Measurements from ENCODE around the gene TAF11L2.
"Not testable (repeated sequence)": the region's sequence is repeated elsewhere in the genome, so short reads cannot be mapped to it uniquely, and the experiment has no call there.

TAF11L2 gene

DNA sequence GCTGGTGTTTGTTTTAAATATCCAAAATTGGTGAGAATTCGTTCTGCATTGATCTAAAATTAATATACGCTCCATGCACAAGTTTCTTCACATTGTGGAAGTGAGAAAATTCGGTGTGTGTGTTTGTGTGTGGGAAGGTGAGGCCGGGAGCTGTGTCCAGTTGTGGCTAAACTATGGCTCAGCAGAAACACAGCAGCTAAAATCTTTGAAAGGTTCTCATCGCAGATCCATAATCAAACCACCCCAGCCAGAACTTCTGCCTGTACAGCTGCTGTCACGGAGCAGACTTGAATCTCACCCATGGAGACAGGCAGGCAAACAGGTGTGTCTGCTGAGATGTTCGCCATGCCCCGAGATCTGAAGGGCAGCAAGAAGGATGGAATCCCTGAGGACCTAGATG, at the start of gene TAF11L2:
TAF11L2 (plus strand) TSS at position 301 of the 400 bp plus-strand sequence.
- DNase-seq: not testable (repeated sequence)

DNA sequence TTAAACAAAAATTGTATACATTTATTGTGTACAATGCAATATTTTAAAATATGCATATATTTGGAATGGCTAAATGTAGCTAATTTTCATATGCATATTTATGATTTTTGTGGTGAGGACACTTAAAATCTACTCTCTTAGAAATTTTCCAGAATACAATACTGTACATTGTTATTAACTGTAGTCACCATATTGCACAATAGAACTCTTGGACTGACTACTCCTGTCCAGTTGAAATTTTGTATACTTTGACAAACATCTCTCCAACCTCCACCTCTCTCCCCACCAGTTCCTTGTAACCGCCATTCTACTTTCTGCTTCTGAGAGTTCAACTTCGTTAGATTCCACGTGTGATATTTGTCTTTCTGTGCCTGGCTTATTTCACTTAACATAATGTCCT, 49.2 kb upstream of the TAF11L2 start:
- DNase-seq: no peak

DNA sequence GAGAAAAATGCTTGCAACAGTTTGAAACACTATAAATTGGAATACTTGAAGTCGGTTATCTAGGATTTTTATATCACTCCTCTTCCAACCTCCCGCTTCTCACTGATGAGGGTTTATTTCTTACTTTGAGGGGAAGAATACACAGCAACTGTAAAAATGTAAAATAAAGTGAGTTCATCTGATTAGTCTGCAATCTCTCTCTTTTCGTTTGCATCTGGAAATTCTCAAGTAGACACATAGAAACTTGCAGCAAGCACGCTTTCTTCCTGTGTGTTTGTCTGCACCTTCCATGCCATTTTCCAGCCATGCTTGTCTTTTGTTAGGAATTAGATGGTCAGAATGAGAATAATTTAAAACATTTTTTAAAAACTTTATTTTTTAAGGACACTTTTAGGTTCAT, 45.1 kb upstream of the TAF11L2 start:
- DNase-seq: no peak

DNA sequence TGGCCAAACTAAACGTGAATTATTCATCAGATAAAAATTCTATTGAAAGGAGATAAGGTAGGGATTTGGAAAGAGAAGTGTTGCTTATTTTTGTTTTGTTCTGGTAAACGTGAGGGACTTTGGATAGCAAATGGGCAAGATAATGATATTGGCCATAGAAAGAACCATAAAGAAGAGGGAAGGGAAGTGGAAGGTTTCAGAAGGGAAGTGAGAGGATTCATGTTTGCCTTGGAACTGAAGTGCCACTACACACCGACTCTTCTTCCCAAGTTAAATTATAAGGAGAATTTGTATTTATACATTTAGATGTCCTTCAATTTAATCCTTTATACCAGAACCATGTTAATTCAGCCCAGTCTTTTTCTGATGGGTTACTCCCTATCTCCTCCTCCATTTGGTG, 42.1 kb upstream of the TAF11L2 start:
- no peak for DNase-seq

GRCh38 chr5:17461793-17462192, 36.2 kb upstream of the TAF11L2 start:
- no peak for DNase-seq

DNA sequence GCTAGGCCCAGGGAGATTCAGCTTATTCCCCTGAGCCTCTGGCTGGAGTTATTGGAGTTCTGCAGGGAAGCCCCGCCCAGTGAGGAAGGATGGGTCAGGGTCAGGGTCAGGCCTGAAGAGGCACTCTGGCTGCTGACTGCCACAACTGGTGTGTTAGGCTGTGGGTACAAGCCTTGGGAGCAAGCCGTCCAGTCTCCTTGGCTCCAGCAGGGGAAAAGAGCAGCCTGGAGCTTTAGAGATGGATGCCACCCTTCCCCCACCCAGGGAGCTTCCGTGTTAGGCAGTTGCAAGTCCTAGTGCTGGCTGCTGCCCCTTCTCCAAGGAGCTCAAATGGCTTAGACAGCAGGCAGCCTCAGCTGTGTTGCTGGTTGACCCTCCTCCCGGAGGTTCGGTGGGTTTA, 34.4 kb upstream of the TAF11L2 start:
- no peak for DNase-seq

- DNase-seq: no peak
Measured at GRCh38 chr5:17470064-17470463, 28.0 kb upstream of the TAF11L2 start.

GRCh38 chr5:17475064-17475463, 23.0 kb upstream of the TAF11L2 start:
- DNase-seq: not testable (repeated sequence)

- no peak for DNase-seq
Measured at GRCh38 chr5:17477043-17477442, 21.0 kb upstream of the TAF11L2 start.

- DNase-seq: no peak
Measured at GRCh38 chr5:17477573-17478265, 20.3 kb upstream of the TAF11L2 start.

DNA sequence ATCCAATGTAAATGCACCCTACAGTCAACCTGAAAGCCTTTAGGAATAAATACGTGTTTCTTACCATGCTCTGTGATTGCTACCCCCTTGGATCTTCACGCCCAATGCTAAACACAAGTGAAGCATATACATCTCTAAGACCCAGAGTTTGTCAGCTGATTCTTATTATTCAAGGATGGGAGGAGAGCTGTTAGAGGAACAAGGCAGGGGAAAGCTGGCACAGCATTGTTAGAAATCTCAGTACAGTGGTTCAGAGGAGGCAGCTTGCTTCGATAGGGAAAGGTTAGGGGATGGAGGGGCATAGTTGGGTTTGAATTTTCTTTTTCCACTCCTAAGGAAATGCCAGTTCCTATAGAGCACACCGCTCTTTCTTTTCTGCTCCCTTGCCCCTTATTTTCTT, 16.7 kb upstream of the TAF11L2 start:
- no peak for DNase-seq

DNA sequence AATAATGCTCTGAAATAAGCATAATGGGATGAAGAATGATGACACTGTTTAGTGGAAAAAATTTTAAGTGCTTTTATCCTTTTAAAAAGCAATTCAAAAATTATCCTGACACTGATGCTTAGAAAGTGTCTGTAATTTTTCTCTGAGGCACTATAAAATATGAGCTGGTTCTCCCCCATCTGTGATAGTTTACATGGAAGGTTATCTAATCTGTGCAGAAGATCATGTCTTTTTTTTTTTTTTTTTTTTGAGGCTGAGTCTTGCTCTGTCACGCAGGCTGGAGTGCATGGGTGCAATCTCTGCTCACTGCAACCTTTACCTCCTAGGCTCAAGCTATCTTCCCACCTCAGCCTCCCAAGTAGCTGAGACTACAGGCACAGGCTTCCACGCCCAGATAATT, 15.2 kb upstream of the TAF11L2 start:
- DNase-seq: no peak

DNA sequence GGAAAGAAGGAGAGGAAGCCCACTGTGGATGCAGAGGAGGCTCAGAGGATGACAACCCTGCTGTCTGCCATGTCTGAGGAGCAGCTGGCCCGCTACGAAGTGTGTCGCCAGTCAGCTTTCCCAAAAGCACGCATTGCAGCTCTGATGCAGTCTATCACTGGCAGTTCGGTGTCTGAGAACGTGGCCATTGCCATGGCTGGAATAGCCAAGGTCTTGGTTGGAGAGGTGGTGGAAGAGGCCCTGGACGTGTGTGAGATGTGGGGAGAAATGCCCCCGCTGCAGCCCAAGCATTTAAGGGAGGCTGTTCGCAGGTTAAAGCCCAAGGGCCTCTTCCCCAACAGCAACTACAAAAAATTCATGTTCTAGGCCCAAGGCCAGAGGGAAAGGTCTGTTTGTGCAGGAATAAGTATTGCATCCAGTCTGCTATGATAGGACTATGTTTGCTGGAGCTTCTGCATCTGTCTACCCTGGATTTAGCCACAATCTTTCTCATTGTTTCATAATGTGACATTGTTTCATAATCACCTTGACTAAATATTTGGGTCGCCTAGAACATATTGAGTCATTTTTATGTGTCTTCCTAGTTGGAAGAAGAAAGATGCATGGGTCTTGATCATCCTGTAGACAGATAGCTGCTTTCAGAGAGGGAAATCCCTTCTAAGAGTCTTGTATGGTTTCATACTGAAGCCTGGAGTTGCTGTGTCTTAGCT, 11.4 kb upstream of the TAF11L2 start:
- not testable (repeated sequence) for DNase-seq

DNA sequence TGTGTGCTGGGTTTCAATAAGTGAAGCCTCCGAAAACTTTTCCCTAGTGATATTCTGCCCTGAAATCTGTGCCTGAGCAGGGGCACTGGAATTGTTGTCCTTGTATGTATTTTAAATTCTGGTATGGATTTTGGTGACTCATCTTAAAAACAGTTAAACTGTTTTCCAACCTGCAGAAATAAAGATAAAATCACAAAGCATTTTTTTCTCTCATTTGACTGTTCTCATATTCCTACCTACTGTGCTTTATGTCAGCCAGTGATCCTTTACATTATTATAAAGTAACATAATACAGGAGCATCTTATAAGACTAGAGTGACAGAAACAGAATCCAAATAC, 10.9 kb upstream of the TAF11L2 start:
- DNase-seq: no peak

DNA sequence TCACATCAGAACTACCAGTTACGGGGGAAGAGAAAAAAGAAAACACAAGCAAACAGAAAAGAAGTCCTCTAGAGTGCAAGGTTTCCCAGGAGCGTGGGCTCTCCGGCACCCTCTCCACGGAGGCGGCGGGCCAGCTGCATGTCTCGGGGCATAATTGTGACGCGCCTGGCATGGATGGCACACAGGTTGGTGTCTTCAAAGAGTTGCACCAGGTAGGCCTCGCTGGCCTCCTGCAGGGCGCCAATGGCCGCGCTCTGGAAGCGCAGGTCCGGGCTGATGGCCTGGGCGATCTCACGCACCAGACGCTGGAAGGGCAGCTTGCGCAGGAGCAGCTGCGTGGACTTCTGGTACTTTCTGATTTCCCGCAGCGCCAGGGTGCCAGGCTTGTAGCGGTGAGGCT, 6.8 kb upstream of the TAF11L2 start:
- not testable (repeated sequence) for DNase-seq

DNA sequence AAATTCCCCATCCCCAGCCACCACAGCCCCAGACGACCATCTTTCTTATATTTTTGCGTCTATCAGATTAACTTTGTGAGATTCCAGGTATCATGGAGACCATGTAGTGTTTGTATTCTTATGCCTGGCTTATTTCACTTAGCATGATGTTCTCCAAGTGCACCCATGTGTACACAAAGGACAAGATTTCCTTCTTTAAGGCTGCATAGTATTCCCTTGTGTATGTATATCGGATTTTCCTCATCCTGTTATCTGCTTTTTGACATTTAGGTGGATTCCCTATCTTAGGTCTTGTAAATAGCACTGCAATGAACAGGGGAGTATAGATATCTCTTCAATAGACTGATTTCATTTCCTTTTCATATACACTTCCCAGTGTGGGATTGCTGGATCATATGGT, 5.3 kb upstream of the TAF11L2 start:
- no peak for DNase-seq

DNA sequence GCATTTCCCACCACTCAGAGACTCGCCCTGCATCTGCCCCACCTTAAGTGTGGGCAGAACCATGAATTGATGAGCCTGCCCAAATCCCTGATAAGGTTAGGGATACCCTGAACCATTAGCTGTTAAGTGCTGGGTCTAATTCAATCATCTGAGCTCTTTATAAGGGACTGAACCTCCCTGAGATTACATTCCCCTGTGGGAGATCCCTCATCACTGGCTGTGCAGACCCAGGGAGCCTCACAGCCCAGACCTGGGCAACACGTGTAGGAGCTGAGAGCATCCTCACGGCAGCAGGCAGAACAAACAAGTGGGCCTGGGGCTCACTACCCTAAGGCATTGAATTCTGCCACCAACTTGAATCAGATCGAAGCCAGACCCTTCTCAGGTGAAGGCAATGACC, 585 bp upstream of the TAF11L2 start:
- DNase-seq: no peak

- no peak for DNase-seq
Measured at GRCh38 chr5:17511775-17512325, 13.8 kb downstream of the TAF11L2 start.

GRCh38 chr5:17517526-17517925, 19.5 kb downstream of the TAF11L2 start:
- DNase-seq: not testable (repeated sequence)

DNA sequence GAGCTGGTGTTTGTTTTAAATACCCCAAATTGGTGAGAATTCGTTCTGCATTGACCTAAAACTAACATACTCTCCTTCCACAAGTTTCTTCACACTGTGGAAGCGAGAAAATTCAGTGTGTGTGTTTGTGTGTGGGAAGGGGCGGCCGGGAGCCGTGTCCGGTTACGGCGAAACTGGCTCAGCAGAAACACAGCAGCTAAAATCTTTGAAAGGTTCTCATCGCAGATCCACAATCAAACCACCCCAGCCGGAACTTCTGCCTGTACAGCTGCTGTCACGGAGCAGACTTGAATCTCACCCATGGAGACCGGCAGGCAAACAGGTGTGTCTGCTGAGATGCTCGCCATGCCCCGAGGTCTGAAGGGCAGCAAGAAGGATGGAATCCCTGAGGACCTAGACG, 20.0 kb downstream of the TAF11L2 start, which contains the start of gene TAF11L3:
TAF11L3 (plus strand) TSS at position 301 of the 400 bp plus-strand sequence.
- not testable (repeated sequence) for DNase-seq

- not testable (repeated sequence) for DNase-seq
Measured at GRCh38 chr5:17519508-17519907, 21.5 kb downstream of the TAF11L2 start.

DNA sequence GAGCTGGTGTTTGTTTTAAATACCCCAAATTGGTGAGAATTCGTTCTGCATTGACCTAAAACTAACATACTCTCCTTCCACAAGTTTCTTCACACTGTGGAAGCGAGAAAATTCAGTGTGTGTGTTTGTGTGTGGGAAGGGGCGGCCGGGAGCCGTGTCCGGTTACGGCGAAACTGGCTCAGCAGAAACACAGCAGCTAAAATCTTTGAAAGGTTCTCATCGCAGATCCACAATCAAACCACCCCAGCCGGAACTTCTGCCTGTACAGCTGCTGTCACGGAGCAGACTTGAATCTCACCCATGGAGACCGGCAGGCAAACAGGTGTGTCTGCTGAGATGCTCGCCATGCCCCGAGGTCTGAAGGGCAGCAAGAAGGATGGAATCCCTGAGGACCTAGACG, 23.5 kb downstream of the TAF11L2 start, which contains the start of gene TAF11L4:
TAF11L4 (plus strand) TSS at position 301 of the 400 bp plus-strand sequence.
- not testable (repeated sequence) for DNase-seq

DNA sequence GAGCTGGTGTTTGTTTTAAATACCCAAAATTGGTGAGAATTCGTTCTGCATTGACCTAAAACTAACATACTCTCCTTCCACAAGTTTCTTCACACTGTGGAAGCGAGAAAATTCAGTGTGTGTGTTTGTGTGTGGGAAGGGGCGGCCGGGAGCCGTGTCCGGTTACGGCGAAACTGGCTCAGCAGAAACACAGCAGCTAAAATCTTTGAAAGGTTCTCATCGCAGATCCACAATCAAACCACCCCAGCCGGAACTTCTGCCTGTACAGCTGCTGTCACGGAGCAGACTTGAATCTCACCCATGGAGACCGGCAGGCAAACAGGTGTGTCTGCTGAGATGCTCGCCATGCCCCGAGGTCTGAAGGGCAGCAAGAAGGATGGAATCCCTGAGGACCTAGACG, 26.9 kb downstream of the TAF11L2 start, which contains the start of gene TAF11L5:
TAF11L5 (plus strand) TSS at position 301 of the 400 bp plus-strand sequence.
- not testable (repeated sequence) for DNase-seq

GRCh38 chr5:17526504-17526903, 28.5 kb downstream of the TAF11L2 start:
- DNase-seq: not testable (repeated sequence)

All from hematopoietic multipotent progenitor cell treated with erythropoietin and hydrocortisone succinate and interleukin-3 and kit ligand, for 8 days (in vitro differentiated cells).